ENCODE measurements around the gene NFASC.

- TF ChIP-seq POLR2A (IDR thresholded peaks at IDR 0.05; ENCODE audit: low read depth, low read length) (no peak), POLR2AphosphoS5 (IDR thresholded peaks at IDR 0.05; ENCODE audit: low read depth, low read length) (no peak), TAF1 (IDR thresholded peaks at IDR 0.05; ENCODE audit: low read depth, low read length) (no peak), SPI1 (IDR thresholded peaks at IDR 0.05; ENCODE audit: low read depth, low read length) (no peak)
Observed at GRCh38 chr1:204979306-204979705, 108.6 kb downstream of the NFASC start.
